Vagina (tissue), 2 donors: ENCODE data around the gene GFPT1. TPM values are rescaled to one million over a fixed set of nuclear protein-coding genes. Genes with fewer than 3 reads are reported as not detected.

Experiments
- DNase-seq, 2 donors: peaks; one replicate each; pipeline ENCODE4 v3.0.0-alpha.2; 2017; ENCODE audit errors: extremely low spot score in 2 of 2
- H3K27ac ChIP-seq: fragments of 200-600 bp; sonication (generic); one replicate; pipeline ENCODE4 v1.5.1; 2019
- H3K27me3 ChIP-seq: fragments of 200-600 bp; sonication (generic); one replicate; pipeline ENCODE4 v1.5.1; 2019
- H3K36me3 ChIP-seq, 2 donors: fragments of 200-600 bp; sonication (generic); one replicate each; pipeline ENCODE4 v1.5.1; 2017 to 2019
- H3K4me1 ChIP-seq: fragments of 200-600 bp; sonication (generic); one replicate; pipeline ENCODE4 v1.5.1; 2019
- H3K4me3 ChIP-seq, 2 donors: fragments of 200-600 bp; sonication (generic); 1 replicate in 1 of 2; 2 replicates in 1 of 2; pipeline ENCODE4 v1.5.1; 2016 to 2019
- H3K9me3 ChIP-seq: fragments of 200-600 bp; sonication (generic); one replicate; pipeline ENCODE4 v1.5.1; 2019
- POLR2A ChIP-seq, 2 donors: fragments of 450-650 bp; IDR thresholded peaks; one replicate each; pipeline ENCODE4 v1.6.1; 2017; ENCODE audit warnings: antibody characterized with exemption in 2 of 2, mild to moderate bottlenecking in 2 of 2, moderate library complexity in 2 of 2
- POLR2AphosphoS5 ChIP-seq, 2 donors: sonication (generic); formaldehyde crosslinking; IDR thresholded peaks; one replicate each; pipeline ENCODE4 v1.9.0; 2017; ENCODE audit warnings: antibody characterized with exemption in 2 of 2, mild to moderate bottlenecking in 2 of 2, low read depth in 1 of 2; ENCODE audit not compliant: insufficient read depth in 1 of 2
- intact Hi-C: fragments of 100-400 bp; cut with DNase I; formaldehyde crosslinking; loops from one replicate; pipeline ENCODE4 v1.15.1; 2023
- total RNA-seq: library from RNA; depleted of rRNA; stranded (reverse); fragments of >200 nt; gene quantifications from one replicate; pipeline ENCODE4 v1.2.3, GENCODE V29; 2016
- TF ChIP-seq, protein P1 (sequence below), 3 experiments: fragments of 450-650 bp in 2 of 3; fragments of 200-600 bp in 1 of 3; sonication (generic) in 1 of 3; IDR thresholded peaks; one replicate each; pipeline ENCODE4 v1.5.1; 2017 to 2019; ENCODE audit warnings: antibody characterized with exemption in 3 of 3, mild to moderate bottlenecking in 2 of 3, moderate library complexity in 2 of 3

Gene GFPT1
- total RNA-seq, 1 donor from 2014 or later, result 17.9 TPM

DNA sequence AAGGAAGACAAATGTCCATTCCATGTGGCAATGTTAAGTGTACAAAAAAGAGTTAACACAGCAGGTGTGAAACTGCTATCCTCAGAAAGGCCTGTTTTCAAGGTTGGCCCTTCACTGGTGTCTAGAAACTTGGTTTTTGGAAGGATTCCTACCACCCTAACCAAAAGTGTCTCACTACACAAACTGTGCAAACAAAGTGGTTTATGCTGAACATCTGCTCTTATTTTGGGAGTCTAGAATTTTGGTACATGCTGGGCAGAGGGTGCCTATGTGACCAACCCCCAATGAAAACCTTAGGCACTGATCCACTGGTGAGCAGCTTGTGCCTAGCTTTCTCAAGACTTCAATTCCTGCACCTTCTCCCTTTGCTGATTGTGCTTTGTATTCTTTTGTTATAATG lies 14.3 kb downstream of the GFPT1 start:
- H3K27me3 ChIP-seq, result no peaks in the 10 kb centered on the region
- H3K36me3 ChIP-seq, result peaks cover 6 to 27% of the 10 kb centered on the region in 2 donors
- H3K9me3 ChIP-seq, result no peaks in the 10 kb centered on the region
- H3K4me3 ChIP-seq, result no peak overlapping the region
- no peak overlapping the region for H3K27ac ChIP-seq
- TF ChIP-seq POLR2AphosphoS5 (IDR thresholded peaks at IDR 0.05; ENCODE audit: insufficient read depth in 1 of 2, low read depth in 1 of 2) (no peak), POLR2A (IDR thresholded peaks at IDR 0.05) (no peak)
- TF ChIP-seq, protein P1, sequence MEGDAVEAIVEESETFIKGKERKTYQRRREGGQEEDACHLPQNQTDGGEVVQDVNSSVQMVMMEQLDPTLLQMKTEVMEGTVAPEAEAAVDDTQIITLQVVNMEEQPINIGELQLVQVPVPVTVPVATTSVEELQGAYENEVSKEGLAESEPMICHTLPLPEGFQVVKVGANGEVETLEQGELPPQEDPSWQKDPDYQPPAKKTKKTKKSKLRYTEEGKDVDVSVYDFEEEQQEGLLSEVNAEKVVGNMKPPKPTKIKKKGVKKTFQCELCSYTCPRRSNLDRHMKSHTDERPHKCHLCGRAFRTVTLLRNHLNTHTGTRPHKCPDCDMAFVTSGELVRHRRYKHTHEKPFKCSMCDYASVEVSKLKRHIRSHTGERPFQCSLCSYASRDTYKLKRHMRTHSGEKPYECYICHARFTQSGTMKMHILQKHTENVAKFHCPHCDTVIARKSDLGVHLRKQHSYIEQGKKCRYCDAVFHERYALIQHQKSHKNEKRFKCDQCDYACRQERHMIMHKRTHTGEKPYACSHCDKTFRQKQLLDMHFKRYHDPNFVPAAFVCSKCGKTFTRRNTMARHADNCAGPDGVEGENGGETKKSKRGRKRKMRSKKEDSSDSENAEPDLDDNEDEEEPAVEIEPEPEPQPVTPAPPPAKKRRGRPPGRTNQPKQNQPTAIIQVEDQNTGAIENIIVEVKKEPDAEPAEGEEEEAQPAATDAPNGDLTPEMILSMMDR (IDR thresholded peaks at IDR 0.05), result no peak
- H3K4me1 ChIP-seq, result peaks cover 5% of the 10 kb centered on the region
- DNase-seq, result no peak
- intact Hi-C loops, result no loop called here

DNA sequence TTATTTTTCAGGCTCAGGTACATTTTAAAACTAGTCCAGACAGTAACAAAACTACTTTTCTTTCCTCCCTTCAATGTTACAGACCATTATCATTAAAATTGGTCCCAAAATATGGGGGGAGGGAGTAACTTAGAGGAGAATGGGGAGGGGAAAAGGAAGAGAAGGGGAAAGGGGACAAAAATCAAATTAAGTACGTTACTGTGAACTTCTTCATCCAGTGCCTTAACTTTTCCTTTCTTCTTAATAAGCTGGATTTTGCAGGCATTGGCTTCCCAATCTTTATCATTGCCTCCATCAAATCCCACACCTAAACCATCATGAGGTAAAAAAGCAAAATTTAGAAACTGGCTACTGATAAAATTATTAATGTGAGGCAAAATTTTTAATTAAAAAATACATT lies 17.2 kb downstream of the GFPT1 start:
- TF ChIP-seq POLR2AphosphoS5 (IDR thresholded peaks at IDR 0.05; ENCODE audit: insufficient read depth in 1 of 2, low read depth in 1 of 2) (no peak), POLR2A (IDR thresholded peaks at IDR 0.05) (no peak)
- TF ChIP-seq, protein P1 (IDR thresholded peaks at IDR 0.05), result no peak
- no peaks in the 10 kb centered on the region for H3K9me3 ChIP-seq
- H3K36me3 ChIP-seq, result peaks cover 6 to 54% of the 10 kb centered on the region in 2 donors
- H3K27ac ChIP-seq, result no peak overlapping the region
- no peak for DNase-seq
- no peak overlapping the region for H3K4me3 ChIP-seq
- no peaks in the 10 kb centered on the region for H3K27me3 ChIP-seq
- H3K4me1 ChIP-seq, result no peaks in the 10 kb centered on the region
- intact Hi-C loops, result no loop called here

DNA sequence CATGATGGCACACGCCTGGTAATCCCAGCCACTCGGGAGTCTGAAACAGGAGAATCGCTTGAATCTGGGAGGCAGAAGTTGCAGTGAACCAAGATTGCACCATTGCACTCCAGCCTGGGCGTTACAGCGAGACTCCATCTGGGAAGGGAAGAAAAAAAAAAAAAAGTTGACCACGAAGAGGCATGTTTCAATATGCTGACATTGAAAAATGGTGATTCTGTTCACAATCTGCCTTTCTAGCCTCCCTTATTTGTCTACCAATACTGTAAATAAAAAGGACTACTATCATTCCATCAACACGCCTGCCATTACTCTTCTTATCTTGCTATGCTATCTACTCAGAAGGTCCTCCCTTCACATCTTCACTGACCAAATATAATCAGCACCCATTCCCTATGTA lies 18.4 kb downstream of the GFPT1 start:
- H3K4me3 ChIP-seq, result no peak overlapping the region
- DNase-seq, result no peak
- no peaks in the 10 kb centered on the region for H3K4me1 ChIP-seq
- H3K36me3 ChIP-seq, result peaks cover 6 to 62% of the 10 kb centered on the region in 2 donors
- TF ChIP-seq POLR2AphosphoS5 (IDR thresholded peaks at IDR 0.05; ENCODE audit: insufficient read depth in 1 of 2, low read depth in 1 of 2), result no peak
- TF ChIP-seq POLR2A (IDR thresholded peaks at IDR 0.05), result no peak
- TF ChIP-seq, protein P1 (IDR thresholded peaks at IDR 0.05), result no peak
- intact Hi-C loops, result no loop called here
- H3K9me3 ChIP-seq, result no peaks in the 10 kb centered on the region
- no peaks in the 10 kb centered on the region for H3K27me3 ChIP-seq
- no peak overlapping the region for H3K27ac ChIP-seq

DNA sequence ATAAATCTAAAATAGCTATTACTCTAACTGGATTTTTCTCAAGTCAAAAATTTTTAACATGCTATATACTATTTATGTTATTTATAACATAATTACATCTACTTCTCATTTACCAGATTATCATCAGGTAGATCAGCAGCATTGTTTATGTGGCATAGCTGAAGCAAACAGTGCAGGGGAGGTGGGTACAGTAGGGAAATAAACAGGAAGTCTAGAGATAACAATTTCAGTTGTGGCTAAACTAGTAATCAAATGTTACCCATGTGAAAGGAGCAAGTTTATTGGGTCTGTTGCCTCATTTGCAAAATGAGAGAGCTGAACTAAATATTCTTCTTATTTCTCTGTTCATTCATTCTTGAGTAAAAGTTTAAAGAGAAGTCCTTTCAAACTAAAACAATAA lies 27.7 kb downstream of the GFPT1 start:
- Histone ChIP-seq H3K27me3 (no peaks in the 10 kb centered on the region), H3K4me3 (no peak overlapping the region), H3K4me1 (no peaks in the 10 kb centered on the region), H3K36me3 (peaks cover 0 to 75% of the 10 kb centered on the region in 2 donors), H3K9me3 (no peaks in the 10 kb centered on the region), H3K27ac (no peak overlapping the region)
- TF ChIP-seq, protein P1 (IDR thresholded peaks at IDR 0.05), result no peak
- TF ChIP-seq POLR2AphosphoS5 (IDR thresholded peaks at IDR 0.05; ENCODE audit: insufficient read depth in 1 of 2, low read depth in 1 of 2) (no peak), POLR2A (IDR thresholded peaks at IDR 0.05) (no peak)
- intact Hi-C loops, result no loop called here
- no peak for DNase-seq

DNA sequence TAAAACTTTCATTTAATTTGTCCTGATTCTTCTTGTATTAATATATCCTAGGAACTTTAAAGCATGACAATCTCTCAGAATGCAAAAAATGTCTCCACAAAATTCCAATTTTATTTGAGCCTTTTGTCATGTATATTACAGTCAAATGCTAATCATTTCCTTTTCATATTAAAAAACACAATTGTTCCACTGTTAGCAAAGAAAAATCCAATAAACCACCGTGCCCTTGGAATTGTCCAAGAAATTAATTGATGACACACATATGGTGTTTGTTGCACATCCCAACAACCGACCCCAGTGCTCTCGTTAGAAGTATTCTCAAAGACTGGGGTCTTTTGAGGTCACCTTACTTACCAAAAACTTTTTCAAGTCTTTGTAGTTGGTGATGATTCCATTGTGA lies 28.1 kb downstream of the GFPT1 start:
- intact Hi-C loops, result no loop called here
- peaks cover 0 to 74% of the 10 kb centered on the region in 2 donors for H3K36me3 ChIP-seq
- H3K27me3 ChIP-seq, result no peaks in the 10 kb centered on the region
- H3K4me1 ChIP-seq, result no peaks in the 10 kb centered on the region
- no peak for TF ChIP-seq POLR2A (IDR thresholded peaks at IDR 0.05)
- TF ChIP-seq, protein P1 (IDR thresholded peaks at IDR 0.05), result no peak
- no peak for TF ChIP-seq POLR2AphosphoS5 (IDR thresholded peaks at IDR 0.05; ENCODE audit: insufficient read depth in 1 of 2, low read depth in 1 of 2)
- H3K9me3 ChIP-seq, result no peaks in the 10 kb centered on the region
- no peak overlapping the region for H3K4me3 ChIP-seq
- no peak for DNase-seq
- no peak overlapping the region for H3K27ac ChIP-seq
